ENCODE results near the gene CYP2F1. TPM values are rescaled to one million over a fixed set of nuclear protein-coding genes. Genes with fewer than 3 reads are reported as not detected.

The CYP2F1 gene
- total and polyA plus RNA-seq, 9 of the 15 experiments (the other 6 are each of a cell fraction or from before 2014, with no cell fraction given): 0.03 to 0.77 (median 0.18) TPM; not detected in 1

DNA sequence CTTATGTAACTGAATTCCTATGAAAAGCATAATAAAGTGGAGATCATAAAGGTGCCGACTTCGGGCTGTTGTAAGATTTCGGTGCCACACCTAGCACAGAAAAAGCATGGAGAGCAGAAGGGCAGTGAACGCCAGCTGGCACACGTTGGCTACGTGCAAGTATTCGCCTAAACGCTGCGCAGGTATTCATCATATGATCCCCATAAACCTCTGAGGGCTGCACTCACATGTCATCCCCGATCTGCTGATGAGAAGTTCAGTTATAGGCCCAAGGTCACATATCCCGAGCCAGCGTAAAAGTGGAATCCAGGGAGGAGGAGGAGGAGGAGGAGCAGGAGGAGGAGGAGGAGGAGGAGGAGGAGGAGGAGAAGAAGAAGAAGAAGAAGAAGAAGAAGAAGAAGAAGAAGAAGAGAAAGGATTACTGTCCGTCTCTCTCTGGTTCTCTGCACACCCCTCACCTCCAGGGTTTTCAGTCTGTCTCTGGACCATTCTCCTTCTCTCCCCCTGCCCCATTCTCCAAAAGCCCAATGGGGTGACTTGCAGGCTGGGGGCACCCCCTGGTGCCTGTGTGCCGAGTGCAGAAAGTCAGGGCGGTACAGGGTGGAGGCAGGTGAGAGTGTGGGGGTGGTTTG is 60.2 kb downstream of the CYP2F1 start:
- Histone ChIP-seq H3K9me3 (replicated peaks; ENCODE audit: control insufficient read depth, insufficient read depth, low read depth, low read length) (no peaks in the 10 kb centered on the region), H3K4me3 (no peak overlapping the region), H3K79me2 (ENCODE audit: control insufficient read depth, insufficient read depth, low read length) (no peaks in the 10 kb centered on the region), H3K27me3 (ENCODE audit: control insufficient read depth in 2 of 2, insufficient read depth in 2 of 2, low read length in 2 of 2) (peaks cover 11 to 34% of the 10 kb centered on the region in 2 experiments; a peak in 4 of 5 replicates), H2AFZ (ENCODE audit: low read depth, low read length) (no peak overlapping the region), H3K4me2 (ENCODE audit: insufficient read depth, low read length) (no peak overlapping the region), H3K4me1 (replicated peaks in 1 of 2; ENCODE audit: control insufficient read depth in 2 of 2, insufficient read depth in 2 of 2, low read length in 2 of 2) (peaks cover 0 to 5% of the 10 kb centered on the region in 2 experiments; a peak in 2 of 5 replicates), H4K20me1 (replicated peaks; ENCODE audit: control insufficient read depth, insufficient read depth, low read length) (no peaks in the 10 kb centered on the region), H3K27ac (ENCODE audit: extremely low read depth, low read depth, low read length) (no peak overlapping the region), H3K9ac (ENCODE audit: insufficient read depth in 1 of 2, low read depth in 2 of 2, low read length in 2 of 2) (no peak overlapping the region), H3K9me1 (ENCODE audit: control insufficient read depth, insufficient read depth, low read length) (no peaks in the 10 kb centered on the region), H3K36me3 (ENCODE audit: control insufficient read depth, insufficient read depth, low read length) (no peaks in the 10 kb centered on the region)
- ChIA-PET CTCF (ENCODE audit: low intra/inter-chr PET ratio) (interaction anchor here (0.5 kb wide), 1 partner anchor 30 kb away, joined by 3 read pairs; no protein-coding TSS in a partner anchor), POLR2A (interaction anchor here (1.2 kb wide), 1 partner anchor 8 kb away, joined by 3 read pairs; no protein-coding TSS in a partner anchor)
- FAIRE-seq (no peak), ATAC-seq (no peak), DNase-seq (ENCODE audit: extremely low read depth in 1 of 4, low spot score in 3 of 4) (no peak)
- no TSS peak for BruUV-seq (replicated peaks)
- TF ChIP-seq ZNF589 (CRISPR knock-in tag; IDR thresholded peaks at IDR 0.05; ENCODE audit: low read depth) (no peak), ZNF263 (CRISPR knock-in tag; IDR thresholded peaks at IDR 0.05; ENCODE audit: borderline replicate concordance) (peak; percentile 79)
- WGBS (ENCODE audit: insufficient coverage, low coverage, missing lambda C conversion rate): 24% methylated on average over 12 of the region's 15 CpGs
- in situ Hi-C loops (cut with MboI) (no loop called here), intact Hi-C loops (cut with micrococcal nuclease) (no loop called here)
